ENCODE results near the gene P2RX6.

Gene P2RX6

GRCh38 chr22:21076912-21077625 is 62.1 kb downstream of the P2RX6 start:
- CTCF ChIA-PET: no interaction called here
- DNase-seq (ENCODE audit: extremely low spot score): no peak
- TF ChIP-seq CTCF (IDR thresholded peaks at IDR 0.05; ENCODE audit: control extremely low read depth, extremely low read depth, low read depth, missing control alignments): no peak
- POLR2A ChIA-PET: no interaction called here

Data from GM10248 (cell line).